Measurements from ENCODE around the gene TFEB. TPM values are rescaled to one million over a fixed set of nuclear protein-coding genes. Genes with fewer than 3 reads are reported as not detected.

TFEB gene
- total and polyA plus RNA-seq, 4 donors, result 1.1 to 6.2 (median 3.8) TPM

DNA sequence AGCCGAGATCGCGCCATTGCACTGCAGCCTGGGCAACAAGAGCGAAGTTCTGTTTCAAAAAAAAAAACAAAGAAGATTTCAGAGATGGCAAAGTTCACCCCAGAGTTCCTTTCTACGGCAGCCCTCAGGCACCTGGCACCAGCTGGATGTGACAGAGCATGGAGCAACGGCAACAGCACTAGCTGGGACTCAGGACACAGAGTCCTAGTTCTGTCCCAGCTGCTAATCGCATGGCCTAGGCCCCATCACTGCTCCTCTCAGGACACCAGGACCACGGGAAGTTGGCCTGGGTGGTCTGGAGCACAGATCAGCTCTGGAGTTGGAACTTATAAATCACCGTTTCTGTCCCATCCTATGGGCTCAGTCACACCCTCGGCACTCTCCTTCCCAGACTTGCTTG, 10.7 kb upstream of the TFEB start:
- WGBS, result 93% methylated on average over 10 of the region's 10 CpGs
- Histone ChIP-seq H3K4me3 (ENCODE audit: low read depth in 1 of 3, low read length in 3 of 3) (no peak overlapping the region), H3K27me3 (ENCODE audit: control insufficient read depth in 4 of 4, insufficient read depth in 4 of 4, low read length in 3 of 4) (no peaks in the 10 kb centered on the region), H3K27ac (ENCODE audit: low read depth in 1 of 2, low read length in 2 of 2) (no peak overlapping the region), H3K4me1 (ENCODE audit: control insufficient read depth in 4 of 4, insufficient read depth in 4 of 4, low read length in 3 of 4) (no peaks in the 10 kb centered on the region), H3K9ac (ENCODE audit: low read depth in 1 of 2, low read length in 2 of 2) (no peak overlapping the region), H3K36me3 (ENCODE audit: control insufficient read depth in 4 of 4, insufficient read depth in 3 of 4, low read depth in 1 of 4, low read length in 3 of 4) (no peaks in the 10 kb centered on the region), H3K9me3 (ENCODE audit: control insufficient read depth in 4 of 4, low read length in 3 of 4) (no peaks in the 10 kb centered on the region)
- TF ChIP-seq TAF1 (conservative IDR thresholded peaks at IDR 0.05), result no peak
- no peak for DNase-seq (ENCODE audit: low spot score)

DNA sequence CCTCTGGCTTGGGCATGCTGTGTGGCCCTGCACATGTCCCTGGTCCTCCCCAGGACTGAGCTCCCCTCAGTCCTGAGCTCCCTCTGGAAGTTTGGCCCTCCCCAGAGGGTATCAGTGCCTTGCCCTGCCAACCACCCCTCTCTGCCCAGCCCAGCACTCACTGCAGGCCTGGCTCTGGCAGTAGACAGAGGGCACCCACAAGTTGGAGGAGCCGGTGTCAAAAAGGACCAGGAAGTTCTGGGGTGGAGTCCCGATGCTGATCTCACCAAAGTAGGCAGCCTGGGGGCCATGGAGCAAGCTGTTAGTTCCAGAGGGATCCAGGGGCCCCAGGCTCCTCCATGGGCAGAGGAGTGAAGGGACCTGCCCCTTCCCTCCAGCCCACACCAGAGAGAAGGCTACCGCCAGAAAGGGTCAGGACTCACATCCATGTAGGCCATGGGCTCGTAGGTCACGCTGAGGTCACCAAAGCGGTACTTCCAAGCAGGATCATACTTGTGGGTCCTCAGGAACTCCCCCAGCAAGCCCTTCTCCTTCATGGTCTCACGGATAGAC, 8.9 kb upstream of the TFEB start:
- H3K36me3 ChIP-seq (ENCODE audit: control insufficient read depth in 4 of 4, insufficient read depth in 3 of 4, low read depth in 1 of 4, low read length in 3 of 4), result no peaks in the 10 kb centered on the region
- 87% methylated on average over 7 of the region's 7 CpGs for WGBS
- no peaks in the 10 kb centered on the region for H3K9me3 ChIP-seq (ENCODE audit: control insufficient read depth in 4 of 4, low read length in 3 of 4)
- H3K9ac ChIP-seq (ENCODE audit: low read depth in 1 of 2, low read length in 2 of 2), result no peak overlapping the region
- no peaks in the 10 kb centered on the region for H3K27me3 ChIP-seq (ENCODE audit: control insufficient read depth in 4 of 4, insufficient read depth in 4 of 4, low read length in 3 of 4)
- no peaks in the 10 kb centered on the region for H3K4me1 ChIP-seq (ENCODE audit: control insufficient read depth in 4 of 4, insufficient read depth in 4 of 4, low read length in 3 of 4)
- no peak overlapping the region for H3K27ac ChIP-seq (ENCODE audit: low read depth in 1 of 2, low read length in 2 of 2)
- no peak for TF ChIP-seq JUND (IDR thresholded peaks at IDR 0.05)
- no peak for TF ChIP-seq RXRA (IDR thresholded peaks at IDR 0.05)
- TF ChIP-seq MAX (IDR thresholded peaks at IDR 0.05), result no peak
- no peak for TF ChIP-seq NR2F2 (IDR thresholded peaks at IDR 0.05)
- no peak for TF ChIP-seq YY1 (IDR thresholded peaks at IDR 0.05)
- no peak for TF ChIP-seq SP1 (IDR thresholded peaks at IDR 0.05)
- no peak for DNase-seq (ENCODE audit: low spot score)
- H3K4me3 ChIP-seq (ENCODE audit: low read depth in 1 of 3, low read length in 3 of 3), result no peak overlapping the region

GRCh38 chr6:41743406-41744235, 8.2 kb upstream of the TFEB start:
- H3K9ac ChIP-seq (ENCODE audit: low read depth in 1 of 2, low read length in 2 of 2), result no peak overlapping the region
- H3K27ac ChIP-seq (ENCODE audit: low read depth in 1 of 2, low read length in 2 of 2), result no peak overlapping the region
- H3K4me1 ChIP-seq (ENCODE audit: control insufficient read depth in 4 of 4, insufficient read depth in 4 of 4, low read length in 3 of 4), result no peaks in the 10 kb centered on the region
- H3K4me3 ChIP-seq (ENCODE audit: low read depth in 1 of 3, low read length in 3 of 3), result no peak overlapping the region
- WGBS, result 93% methylated on average over 6 of the region's 6 CpGs
- no peaks in the 10 kb centered on the region for H3K36me3 ChIP-seq (ENCODE audit: control insufficient read depth in 4 of 4, insufficient read depth in 3 of 4, low read depth in 1 of 4, low read length in 3 of 4)
- TF ChIP-seq HNF4G (IDR thresholded peaks at IDR 0.05) (no peak), FOXA1 (IDR thresholded peaks at IDR 0.05) (no peak), RAD21 (IDR thresholded peaks at IDR 0.05) (no peak), RXRA (IDR thresholded peaks at IDR 0.05) (no peak), EGR1 (IDR thresholded peaks at IDR 0.05; ENCODE audit: low read depth in 2 of 2) (no peak), YY1 (IDR thresholded peaks at IDR 0.05) (no peak)
- TF ChIP-seq, protein P1, sequence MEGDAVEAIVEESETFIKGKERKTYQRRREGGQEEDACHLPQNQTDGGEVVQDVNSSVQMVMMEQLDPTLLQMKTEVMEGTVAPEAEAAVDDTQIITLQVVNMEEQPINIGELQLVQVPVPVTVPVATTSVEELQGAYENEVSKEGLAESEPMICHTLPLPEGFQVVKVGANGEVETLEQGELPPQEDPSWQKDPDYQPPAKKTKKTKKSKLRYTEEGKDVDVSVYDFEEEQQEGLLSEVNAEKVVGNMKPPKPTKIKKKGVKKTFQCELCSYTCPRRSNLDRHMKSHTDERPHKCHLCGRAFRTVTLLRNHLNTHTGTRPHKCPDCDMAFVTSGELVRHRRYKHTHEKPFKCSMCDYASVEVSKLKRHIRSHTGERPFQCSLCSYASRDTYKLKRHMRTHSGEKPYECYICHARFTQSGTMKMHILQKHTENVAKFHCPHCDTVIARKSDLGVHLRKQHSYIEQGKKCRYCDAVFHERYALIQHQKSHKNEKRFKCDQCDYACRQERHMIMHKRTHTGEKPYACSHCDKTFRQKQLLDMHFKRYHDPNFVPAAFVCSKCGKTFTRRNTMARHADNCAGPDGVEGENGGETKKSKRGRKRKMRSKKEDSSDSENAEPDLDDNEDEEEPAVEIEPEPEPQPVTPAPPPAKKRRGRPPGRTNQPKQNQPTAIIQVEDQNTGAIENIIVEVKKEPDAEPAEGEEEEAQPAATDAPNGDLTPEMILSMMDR (IDR thresholded peaks at IDR 0.05; ENCODE audit: low read depth, low read length, missing input control), result no peak
- no peaks in the 10 kb centered on the region for H3K9me3 ChIP-seq (ENCODE audit: control insufficient read depth in 4 of 4, low read length in 3 of 4)
- DNase-seq (ENCODE audit: low spot score), result no peak
- no peaks in the 10 kb centered on the region for H3K27me3 ChIP-seq (ENCODE audit: control insufficient read depth in 4 of 4, insufficient read depth in 4 of 4, low read length in 3 of 4)

All from liver (tissue), 9 donors.